Activated CD4-positive, alpha-beta T cell treated with anti-CD3 and anti-CD28 coated beads, Interleukin-2, amount 50 U/mL, for 48 hours (primary cell): ENCODE measurements around the gene USP35.
"Not testable (repeated sequence)": the region's sequence is repeated elsewhere in the genome, so short reads cannot be mapped to it uniquely, and the experiment has no call there.

Source experiments
- DNase-seq, 2 experiments: peaks; one replicate each; pipeline ENCODE4 v3.0.0-alpha.2; 2020

USP35 gene

DNA sequence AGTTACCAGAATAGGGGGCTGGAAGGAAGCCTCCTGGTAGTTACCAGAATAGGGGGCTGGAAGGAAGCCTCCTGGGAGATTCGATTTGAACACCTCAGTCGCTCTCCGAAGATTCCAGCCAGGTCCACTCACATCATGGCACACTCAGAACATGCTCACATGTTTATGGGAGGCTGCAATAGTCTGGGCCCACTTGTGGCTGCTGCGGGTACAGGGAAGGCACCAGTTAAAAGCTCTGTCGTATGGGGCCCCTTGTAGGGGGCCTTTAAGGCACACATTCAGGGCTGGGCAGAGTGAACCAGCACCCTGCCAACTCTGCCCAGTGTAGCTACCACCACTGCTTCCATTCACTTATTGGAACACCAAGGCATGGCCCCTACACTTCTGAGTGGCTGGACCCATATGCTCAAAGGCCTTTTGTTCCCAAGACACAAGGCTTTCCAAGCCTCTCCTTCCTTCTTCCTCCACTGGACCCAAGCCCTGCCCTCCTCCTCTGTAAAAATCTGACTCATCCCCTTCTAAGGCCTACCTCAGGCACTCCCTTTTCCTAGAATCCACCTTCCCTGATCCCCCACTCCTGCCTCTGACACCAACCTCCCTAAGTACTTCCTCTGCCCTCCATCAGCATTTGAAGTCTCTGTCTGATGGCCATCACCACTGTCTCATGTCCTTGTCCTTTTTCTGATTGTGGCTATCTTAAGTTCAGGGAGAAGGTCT is 28.0 kb downstream of the USP35 start:
- DNase-seq: no peak

DNA sequence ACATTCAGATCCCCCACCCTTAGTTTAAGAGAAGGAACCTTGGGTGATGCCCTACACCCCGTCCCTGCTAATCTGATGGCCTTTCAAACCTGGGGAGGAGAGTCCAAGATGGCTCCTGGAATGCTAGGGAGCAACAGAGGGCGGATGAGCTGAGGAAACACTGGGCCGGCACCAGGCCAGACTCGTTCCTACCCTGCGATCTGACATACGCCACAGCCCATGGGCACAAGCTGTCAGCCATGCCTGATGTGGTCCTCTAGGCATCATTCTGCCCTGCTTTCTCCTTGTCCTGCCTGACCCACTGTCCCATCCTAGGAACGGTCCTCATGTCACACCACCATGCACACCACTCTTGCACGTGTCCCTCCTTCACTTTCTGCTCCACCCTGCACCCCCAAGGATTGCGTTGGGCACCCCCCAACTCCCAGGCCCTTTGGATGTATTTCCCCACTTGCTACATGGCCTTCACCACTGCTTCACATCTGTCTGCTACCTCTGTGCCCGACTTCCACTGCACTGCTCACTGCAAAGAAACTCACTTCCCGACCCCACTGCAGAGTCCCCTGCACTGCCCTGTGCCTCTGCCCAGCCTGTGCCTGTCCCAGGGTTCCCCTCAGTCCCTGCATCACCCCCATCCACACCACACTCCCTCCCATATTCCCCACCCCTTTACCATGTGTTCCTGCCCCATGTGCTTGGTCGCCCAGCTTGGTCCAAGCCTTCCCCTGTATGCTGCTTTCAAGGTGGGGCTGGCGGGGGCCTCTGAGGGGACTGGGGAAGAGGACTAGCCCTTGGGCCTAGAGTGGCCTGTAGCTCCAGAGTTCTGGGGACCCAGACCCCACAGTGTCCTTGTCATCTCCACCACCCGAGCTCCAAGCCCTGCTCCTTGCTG is 29.2 kb downstream of the USP35 start:
- DNase-seq: no peak

DNA sequence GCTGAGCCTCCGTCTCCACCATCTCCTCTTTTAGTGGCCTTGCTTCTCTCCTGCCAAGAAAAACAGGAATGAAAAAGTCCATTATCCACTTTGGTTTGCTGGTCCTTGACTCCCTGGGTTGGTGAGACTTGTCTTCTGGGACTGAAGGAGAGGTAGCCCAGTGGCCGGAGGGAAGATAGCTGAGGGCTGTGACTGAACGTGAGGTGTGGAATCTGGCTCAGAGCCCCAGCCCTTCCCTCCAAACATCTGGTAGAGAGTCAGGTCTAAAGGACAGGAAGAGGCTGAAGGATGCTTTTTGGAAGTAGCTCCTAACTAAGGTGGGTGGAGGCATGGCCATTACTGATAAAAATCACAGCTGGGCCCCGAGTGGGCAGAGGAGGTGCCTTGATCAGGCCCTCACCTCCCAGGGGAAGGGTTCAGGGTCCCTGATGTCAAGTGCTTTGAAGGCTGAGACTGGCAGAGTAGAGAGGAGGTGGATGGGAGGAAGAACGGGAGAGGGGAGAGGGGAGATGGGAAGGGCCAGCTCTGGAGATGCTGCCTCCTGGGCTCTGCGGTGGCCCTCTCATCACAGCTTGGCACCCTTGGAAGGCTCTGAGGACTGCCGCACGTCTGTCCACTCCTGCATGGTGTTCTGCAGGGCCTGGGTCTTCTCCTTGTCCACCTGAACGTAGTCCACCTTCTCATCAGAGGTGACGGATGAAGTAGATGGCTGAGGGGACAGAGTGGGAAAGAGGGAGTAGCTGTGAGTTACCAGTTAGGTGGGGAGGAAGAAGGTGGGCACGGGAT is 30.2 kb downstream of the USP35 start:
- no peak for DNase-seq

DNA sequence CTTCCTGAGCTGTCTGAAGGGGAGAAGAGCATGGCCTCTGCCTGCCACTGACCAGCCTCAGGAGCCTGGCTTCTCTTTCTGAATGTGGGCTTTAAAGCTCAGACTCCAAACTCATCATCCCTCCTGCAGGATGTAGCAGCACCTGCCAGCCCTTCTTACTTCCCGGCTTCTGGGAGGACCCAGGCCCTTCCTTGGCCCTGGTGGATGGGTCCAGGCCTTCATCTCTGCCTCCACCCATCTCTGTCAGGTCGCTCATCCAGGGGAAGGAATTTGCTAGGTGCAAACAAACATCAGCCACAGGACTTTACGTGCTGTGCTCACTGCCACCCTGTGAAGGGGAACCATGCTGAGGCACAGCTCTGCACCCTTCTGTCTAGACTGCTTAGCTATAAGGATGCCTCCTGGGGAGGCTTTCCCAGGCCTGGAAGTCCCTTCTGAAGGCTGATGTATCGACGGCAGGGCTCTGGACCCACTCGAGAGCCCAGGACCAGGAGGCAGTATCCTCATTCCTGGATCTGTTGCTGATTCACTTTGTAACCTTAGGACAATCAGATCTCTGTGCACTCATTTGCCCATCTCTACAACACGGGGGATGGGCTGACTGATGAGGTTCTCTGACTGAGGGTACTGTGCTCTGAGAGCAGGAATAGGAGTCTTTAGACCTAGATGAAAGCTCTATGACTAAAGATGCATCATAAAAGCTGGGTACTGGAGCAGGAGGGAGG is 30.9 kb downstream of the USP35 start:
- no peak for DNase-seq

DNA sequence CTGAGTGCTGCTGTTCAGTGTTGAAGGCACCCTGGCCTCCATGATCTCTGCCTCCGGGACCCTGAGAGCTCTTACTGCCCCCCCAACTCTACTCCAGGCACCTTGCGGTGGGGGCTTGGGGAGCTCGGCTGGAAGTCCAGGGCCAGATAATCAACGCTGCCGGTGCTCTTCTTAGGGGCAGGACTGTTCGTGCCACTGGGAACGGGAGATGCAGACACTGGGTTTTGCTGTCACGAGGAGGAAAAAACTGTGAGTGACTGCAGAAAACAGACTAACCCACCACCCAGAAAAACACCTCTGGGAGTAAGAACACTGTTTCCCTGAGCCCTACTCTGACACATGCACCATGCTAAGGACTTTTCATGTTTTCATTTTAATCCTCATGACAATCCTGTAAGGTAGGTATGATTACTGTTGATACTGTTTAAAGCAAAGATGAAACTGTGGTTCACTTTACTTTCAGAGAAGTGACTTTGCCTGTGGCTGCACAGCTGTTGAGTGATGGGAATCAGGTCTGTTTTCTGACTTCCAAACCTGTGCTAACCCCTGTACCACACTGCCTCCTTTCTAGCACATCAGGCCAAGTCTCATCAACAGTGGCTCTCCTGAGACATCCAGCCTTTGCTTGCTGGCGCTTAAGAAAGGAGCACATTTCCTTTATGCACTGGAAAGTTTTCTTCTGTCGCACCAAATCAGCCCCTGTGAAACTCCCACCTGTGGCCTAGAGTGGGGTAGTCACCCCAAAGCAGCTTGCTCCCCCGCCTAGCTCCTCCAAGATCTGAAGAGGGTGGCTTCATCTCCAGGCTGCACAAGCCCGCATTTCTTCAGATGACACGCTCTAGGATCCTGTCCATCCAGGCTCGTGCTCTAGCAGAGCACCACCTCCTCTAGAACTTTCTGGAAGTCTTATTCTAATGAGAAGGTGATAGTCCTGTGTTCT is 31.8 kb downstream of the USP35 start:
- no peak for DNase-seq

DNA sequence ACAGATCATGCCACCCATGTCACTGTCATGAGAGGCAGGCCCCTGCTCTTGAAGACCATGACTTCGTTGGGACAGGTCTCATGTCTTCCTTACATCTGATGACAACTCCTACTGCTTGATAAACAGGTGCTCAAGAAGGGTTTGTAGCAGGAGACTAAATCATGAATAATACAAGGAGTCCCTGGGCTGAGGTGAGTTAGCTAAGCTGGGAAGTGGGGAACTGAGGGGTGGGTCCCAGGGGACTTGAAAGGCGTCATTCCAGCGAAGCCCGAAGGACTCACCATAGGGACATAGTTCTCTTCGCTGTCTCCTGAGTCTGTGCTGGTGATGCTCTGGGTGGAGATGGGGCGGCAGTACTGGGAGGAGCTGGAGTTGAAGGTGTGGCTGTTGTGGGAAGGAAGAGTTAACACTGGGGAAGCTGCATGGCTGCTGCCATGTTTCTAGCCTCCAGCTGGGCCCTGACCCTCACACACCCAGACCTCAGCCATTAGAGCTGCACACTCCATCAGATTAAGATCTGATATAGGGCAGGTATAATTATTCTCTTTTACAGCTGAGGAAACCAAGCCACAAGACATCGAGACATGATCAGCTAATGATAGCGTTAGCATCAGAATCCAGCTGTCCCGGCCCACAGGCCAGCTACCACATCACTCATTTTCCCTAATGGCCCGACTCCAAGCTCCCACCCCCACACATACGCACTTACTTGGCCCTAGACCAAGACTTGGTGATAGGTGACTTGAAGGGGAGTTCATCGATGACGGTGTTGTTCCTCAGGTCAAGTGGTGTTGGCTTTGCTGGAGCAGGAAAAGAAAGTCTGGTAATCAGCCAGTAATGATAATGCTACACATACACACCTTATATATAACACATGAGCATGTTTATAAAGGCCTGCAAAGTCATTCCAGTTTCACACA is 32.9 kb downstream of the USP35 start:
- DNase-seq: no peak

DNA sequence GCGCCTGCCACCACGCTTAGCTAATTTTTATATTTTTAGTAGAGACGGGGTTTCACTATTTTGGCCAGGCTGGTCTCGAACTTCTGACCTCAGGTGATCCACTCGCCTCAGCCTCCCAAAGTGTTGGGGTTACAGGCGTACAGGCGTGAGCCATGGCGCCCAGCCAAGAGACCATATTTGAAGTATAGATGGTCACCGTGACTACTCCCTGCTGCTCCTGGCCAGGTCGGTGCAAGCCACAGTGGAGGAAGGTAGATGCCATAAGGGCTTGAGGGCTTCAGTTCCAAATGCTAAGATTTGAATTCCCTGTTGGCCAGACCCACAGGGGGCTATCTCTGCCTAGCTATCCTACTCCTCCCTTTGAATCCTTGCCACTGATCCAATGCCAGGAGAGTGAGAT is 34.0 kb downstream of the USP35 start:
- not testable (repeated sequence) for DNase-seq

DNA sequence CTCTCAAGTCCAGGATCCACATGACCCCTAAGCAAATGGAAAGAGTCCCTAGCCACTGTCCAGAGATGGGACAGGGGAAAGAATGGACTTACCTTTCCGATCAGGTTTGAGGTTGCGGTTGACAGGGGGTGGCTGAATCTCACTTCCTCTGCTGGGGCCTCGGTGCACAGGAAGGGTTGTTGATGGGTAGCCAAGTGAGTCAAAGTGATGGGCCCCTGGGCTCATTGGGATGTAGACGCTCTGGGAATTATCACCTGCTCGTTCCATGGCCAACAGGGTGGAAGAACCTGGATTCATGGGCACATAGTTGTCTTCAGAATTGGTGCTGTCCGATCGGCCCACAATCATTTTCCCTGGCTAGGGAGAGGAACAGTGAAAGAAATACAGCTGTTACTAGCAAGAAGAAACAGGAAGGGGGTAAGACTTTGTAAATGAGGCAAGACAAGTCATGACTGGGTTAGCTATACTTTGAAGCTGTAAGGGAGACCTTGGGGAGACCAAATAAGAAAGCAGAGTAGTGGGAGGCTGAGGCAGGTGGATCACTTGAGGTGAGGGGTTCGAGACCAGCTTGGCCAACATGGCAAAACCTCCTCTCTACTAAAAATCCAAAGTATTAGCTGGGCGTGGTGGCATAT is 34.7 kb downstream of the USP35 start:
- DNase-seq: no peak

DNA sequence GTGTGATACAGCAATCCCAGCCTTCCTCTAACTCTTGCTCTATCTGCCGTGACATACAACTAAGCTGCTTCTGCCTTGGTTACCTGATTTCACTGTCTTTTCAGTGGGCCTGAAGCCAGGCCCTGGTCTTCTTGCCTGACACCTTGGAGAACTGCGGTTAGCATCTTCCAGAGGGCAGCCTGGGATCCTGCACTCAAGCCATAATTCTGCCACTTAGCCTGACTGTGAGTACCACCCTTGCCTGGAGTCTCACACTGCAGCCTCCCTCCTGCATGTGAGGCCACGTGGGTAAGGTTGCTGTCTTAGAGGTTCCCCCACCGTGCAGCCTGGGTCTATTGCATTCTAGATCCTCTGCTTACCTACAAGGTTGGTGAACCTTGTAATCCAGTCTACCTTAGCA is 35.8 kb downstream of the USP35 start:
- no peak for DNase-seq

DNA sequence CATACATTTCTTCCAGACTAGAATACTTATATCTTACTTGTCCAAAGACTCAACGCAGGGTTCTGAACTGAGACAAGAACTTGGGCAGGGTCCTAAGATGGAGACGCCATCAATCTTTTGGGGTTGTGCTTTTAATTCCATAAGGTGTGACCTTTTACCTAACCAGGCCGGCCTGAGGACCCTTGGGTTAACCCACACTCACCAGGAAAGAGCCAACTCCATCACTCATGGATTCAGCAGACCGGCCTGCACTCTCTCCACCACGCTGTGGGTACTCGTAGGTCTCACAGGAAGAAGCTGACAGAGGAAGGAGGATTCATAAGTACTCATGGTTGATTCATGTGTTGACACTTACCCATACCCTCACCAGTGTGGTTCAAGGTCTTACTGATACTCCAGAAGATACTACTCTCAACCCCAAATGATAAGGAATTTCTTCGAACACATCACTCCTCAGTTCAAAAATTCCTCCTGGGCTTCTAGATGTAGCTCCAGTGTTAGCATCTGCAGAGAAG is 36.2 kb downstream of the USP35 start:
- no peak for DNase-seq

DNA sequence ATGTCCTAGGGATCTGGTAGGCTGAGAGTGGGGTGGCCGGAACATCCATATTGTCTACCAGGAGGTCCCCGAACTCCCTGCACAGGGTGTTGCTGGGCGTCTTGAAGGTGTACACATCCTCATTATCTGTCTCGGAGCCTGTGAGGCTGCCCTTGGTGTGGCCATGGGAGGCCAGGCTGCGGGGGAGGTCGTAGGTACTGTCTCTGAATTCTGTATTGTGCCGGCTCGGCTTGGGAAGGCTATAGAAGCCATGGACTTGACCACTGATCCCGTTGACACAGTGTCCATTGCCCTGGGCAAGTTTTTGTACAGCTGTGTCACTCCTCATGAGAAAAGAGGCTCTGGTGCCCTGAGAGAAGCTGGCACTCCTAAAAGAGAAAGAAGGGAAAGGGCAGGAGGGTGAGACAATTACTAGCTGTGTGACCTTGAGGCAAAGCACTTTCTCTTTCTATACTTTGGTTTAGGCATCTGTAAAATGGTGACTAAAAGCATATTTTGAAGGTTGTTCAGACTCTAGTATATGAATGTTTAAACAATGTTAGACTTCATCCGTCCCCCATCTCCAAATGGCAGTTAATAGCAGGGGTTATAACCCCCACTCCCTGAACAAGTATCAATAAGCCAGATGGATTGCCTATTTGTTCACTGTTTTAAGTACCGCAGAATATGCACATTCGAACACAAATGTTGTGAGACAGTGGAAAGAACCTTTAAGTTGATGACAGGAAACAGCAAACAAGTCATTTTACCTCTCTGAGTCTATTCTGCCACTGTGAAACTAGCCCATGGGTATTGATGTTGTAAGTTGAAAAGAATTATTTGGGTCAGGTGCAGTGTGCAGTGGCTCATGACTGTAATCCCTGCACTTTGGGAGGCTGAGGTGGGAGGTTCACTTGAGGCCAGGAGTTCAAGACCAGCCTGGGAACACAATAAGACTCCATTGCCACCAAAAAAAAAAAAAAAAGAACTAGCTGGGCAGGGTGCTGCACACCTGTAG is 38.3 kb downstream of the USP35 start:
- no peak for DNase-seq

DNA sequence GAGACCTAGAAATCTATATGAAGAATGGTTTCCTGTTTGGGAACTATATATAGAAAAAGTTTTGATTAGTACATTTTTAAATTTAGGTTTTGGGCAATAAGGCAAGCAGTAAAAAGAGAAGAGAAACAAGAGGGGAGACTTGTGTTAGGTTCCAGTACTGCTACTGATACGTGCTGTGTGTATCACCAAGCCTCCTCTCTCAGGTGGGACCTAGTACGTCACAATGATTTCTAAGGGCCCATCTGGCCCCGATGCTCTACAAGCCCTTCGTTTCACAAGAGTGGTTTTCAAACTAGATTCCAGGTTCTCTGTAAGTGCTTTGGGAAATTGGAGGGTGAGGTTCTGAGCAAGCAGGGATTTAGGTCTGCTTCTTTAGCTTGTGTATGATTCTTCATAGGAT is 39.2 kb downstream of the USP35 start:
- DNase-seq: no peak

DNA sequence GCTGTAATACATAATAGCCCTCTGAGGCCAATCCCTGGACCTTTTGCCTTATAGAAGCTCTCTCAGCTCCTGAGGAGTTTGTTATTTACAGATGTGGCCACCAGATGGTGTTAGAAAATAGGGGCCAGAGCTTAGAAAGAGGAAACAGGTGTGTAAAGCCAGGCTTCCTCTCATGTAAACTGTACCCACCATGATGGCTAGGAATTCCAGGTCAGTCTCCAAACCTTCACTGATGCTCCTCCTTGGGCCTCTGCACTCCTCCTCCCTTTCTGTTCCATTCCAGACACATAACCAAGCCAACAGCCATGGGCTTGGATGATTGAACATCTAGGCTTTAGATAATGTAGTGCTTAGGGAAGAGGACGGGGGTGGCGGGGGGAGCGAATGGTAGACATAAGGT is 39.7 kb downstream of the USP35 start:
- DNase-seq: no peak

DNA sequence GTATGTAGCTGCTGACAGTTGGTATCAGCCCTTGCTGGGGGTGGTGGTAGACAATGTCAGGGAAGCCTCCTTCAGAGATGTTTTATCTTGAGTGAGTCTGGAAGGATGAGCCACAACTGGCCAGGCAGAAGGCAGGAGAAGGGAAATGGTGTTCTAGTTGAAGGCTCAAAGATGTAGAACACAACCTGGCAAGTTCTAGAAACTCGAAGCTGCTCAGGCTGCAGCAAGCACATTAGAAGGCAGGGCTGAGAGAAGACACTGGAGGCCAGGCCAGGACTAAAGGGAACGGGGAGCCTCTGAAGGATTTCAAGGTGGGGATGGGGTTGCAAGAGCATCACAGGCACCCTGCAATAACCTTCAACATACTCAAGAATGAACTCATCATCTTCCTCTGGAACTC is 40.4 kb downstream of the USP35 start:
- DNase-seq: no peak

DNA sequence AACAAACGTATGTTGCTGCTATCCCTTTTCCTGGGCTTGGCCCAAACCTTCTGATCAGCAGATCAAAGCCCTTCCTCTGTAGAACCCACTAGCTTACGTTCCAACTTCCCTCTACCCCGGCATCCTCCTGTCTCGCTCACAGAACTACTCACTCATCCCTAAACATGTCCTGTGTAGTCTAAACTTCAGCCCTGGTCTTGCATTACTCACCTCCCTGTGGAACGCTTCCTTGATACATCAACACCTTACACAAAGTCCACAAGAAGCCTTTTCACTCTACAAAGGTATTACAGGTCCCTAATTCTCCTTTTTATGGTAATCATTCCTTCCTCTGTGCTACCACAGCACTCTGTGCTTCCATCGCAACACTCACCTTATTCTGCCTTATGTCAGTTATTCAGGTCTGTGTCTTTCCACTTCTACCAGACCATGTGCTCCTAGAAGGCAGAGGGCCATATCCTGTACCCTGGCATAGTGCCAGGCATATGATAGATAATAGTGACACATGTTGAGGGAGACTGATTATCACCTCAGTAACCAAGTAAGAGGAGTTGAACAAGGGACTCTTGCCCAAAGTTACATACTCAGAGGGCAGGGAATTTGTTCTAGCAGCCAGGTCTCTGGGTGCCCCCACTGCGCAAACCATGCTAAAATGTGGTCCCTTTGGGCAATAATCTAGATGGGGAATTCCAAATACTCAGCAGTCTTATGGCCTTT is 41.6 kb downstream of the USP35 start:
- no peak for DNase-seq

DNA sequence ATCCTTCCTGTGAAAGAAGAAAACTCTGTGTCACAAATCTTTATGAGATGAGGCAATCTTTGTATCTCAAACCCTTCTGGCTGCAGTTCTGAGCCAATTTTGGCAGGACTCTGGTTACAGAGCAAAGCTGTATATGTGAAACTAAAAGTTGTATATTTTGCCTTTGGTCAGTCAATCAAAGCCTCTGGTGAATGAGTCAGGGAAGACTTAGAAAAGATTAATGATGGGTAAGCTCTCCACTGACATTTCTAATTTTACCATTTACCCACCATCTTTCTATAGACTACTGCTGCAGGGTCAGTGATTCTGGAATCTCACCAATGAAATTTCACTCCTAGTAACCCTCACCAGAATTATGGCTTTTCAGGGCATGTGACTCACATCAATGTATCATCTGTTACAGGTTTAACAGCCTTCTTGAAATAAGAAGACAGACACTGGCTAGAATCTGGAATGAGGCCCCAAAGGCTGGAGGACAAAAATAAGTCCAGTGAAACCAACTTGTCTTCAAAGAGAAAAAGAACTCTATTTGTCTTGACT is 43.3 kb downstream of the USP35 start:
- DNase-seq: no peak

DNA sequence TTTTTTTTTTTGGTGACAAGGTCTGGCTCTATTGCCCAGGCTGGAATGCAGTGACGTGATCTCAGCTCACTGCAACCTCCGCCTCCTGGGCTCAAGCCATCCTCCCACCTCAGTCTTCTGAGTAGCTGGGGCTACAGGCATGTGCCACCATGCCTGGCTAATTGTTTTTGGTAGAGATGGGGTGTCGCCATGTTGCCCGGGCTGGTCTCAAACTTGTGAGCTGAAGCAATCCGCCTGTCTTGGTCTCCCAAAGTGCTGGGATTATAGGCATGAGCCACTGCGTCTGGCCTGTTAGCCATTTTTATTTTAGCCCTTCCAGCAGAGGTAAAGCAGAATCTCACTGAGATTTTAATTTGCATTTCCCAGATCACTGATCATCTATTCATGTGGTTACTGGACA is 44.3 kb downstream of the USP35 start:
- not testable (repeated sequence) for DNase-seq
